Choroid plexus epithelial cell (primary cell): ENCODE data around the gene PDE4B.
A peak's percentile ranks its signal among the peaks of the same experiment; 100 is the strongest.

Experiments
- DNase-seq: peaks from one replicate; pipeline ENCODE4 v3.0.0-alpha.2; 2010; ENCODE audit warnings: low read depth
- H3K4me3 ChIP-seq: 2 replicates; pipeline ENCODE4 v1.5.1; 2011; ENCODE audit warnings: low read depth, mild to moderate bottlenecking, control low read depth, low read length, moderate library complexity
- CTCF ChIP-seq: conservative IDR thresholded peaks from 2 replicates; pipeline ENCODE4 v1.5.1; 2011; ENCODE audit warnings: low read depth, mild to moderate bottlenecking, control low read depth, inconsistent platforms, low read length, moderate library complexity

The PDE4B gene

GRCh38 chr1:65940126-65940525 lies 147.4 kb downstream of the PDE4B start:
- H3K4me3 ChIP-seq = no peak overlapping the region
- TF ChIP-seq CTCF = no peak
- no peak for DNase-seq

GRCh38 chr1:65942476-65942875 lies 149.8 kb downstream of the PDE4B start:
- no peak for DNase-seq
- H3K4me3 ChIP-seq = no peak overlapping the region
- TF ChIP-seq CTCF = no peak

- DNase-seq = no peak
- no peak for TF ChIP-seq CTCF
- no peak overlapping the region for H3K4me3 ChIP-seq
These were observed 153.7 kb downstream of the PDE4B start for GRCh38 chr1:65946376-65946775.

GRCh38 chr1:65946960-65947359 lies 154.3 kb downstream of the PDE4B start:
- TF ChIP-seq CTCF = no peak
- no peak overlapping the region for H3K4me3 ChIP-seq
- DNase-seq = no peak

GRCh38 chr1:65948609-65949229 lies 156.0 kb downstream of the PDE4B start:
- DNase-seq = peak; percentile 91

GRCh38 chr1:65949230-65949626 lies 156.5 kb downstream of the PDE4B start:
- no peak for TF ChIP-seq CTCF
- no peak overlapping the region for H3K4me3 ChIP-seq
- DNase-seq = peak; percentile 25

More at GRCh38 chr1:65948609-65949229, 156.0 kb downstream of the PDE4B start:
- TF ChIP-seq CTCF = peak; percentile 61
- H3K4me3 ChIP-seq = no peak overlapping the region

GRCh38 chr1:65949933-65950332 lies 157.2 kb downstream of the PDE4B start:
- no peak for DNase-seq

More at GRCh38 chr1:65949933-65950332, 157.2 kb downstream of the PDE4B start:
- no peak for TF ChIP-seq CTCF
- H3K4me3 ChIP-seq = no peak overlapping the region
